Upper lobe of right lung (tissue), 1 donor: ENCODE measurements around the gene FBXL16. TPM values are rescaled to one million over a fixed set of nuclear protein-coding genes. Genes with fewer than 3 reads are reported as not detected.

Experiments
- ATAC-seq: fragments of 200-7000 bp; cut with Tn5 transposase; one replicate; pipeline ENCODE4 v1.9.1; 2020; ENCODE audit warnings: mild to moderate bottlenecking, moderate library complexity
- DNase-seq: peaks from one replicate; pipeline ENCODE4 v3.0.0-alpha.2; 2020
- H3K27ac ChIP-seq: fragments of 200-600 bp; one replicate; pipeline ENCODE4 v1.8.0; 2022
- H3K27me3 ChIP-seq: fragments of 200-600 bp; one replicate; pipeline ENCODE4 v1.8.0; 2022; ENCODE audit warnings: mild to moderate bottlenecking
- H3K36me3 ChIP-seq: fragments of 200-600 bp; one replicate; pipeline ENCODE4 v1.8.0; 2022
- H3K4me1 ChIP-seq: fragments of 200-600 bp; one replicate; pipeline ENCODE4 v1.8.0; 2022
- H3K4me3 ChIP-seq: fragments of 200-600 bp; one replicate; pipeline ENCODE4 v1.8.0; 2022; ENCODE audit warnings: mild to moderate bottlenecking
- H3K9me3 ChIP-seq: fragments of 200-600 bp; one replicate; pipeline ENCODE4 v1.8.0; 2022
- CTCF ChIP-seq: fragments of 200-600 bp; IDR thresholded peaks from one replicate; pipeline ENCODE4 v1.8.0; 2022; ENCODE audit warnings: antibody characterized with exemption
- intact Hi-C: fragments of 100-400 bp; cut with DNase I; formaldehyde crosslinking; loops from one replicate; pipeline ENCODE4 v1.11.0; 2022
- total RNA-seq: library from RNA; stranded (reverse); fragmentation: NEBNext Ultra II Directional; extraction: Animal tissue kit (Norgen Biotek cat#: 25700); gene quantifications from one replicate; pipeline ENCODE4 v1.2.1, GENCODE V29; 2021
- donor health status: DM: no; HTN: yes; CAD: no; lungs with severe emphysema.

Gene FBXL16
- total RNA-seq, 1 donor from 2014 or later, result 3.6 TPM

- H3K27me3 ChIP-seq, result peaks cover 60% of the 10 kb centered on the region
- TF ChIP-seq CTCF, result no peak
- H3K4me1 ChIP-seq, result peaks cover 4% of the 10 kb centered on the region
- H3K36me3 ChIP-seq, result no peaks in the 10 kb centered on the region
- intact Hi-C loops, result loop anchor here (10.0 kb wide), 1 partner anchor 75 kb away; the partner anchor contains the start of genes CHTF18 and RPUSD1
- DNase-seq, result no peak
- no peak for ATAC-seq
- H3K9me3 ChIP-seq, result no peaks in the 10 kb centered on the region
- H3K4me3 ChIP-seq, result no peak overlapping the region
- H3K27ac ChIP-seq, result no peak overlapping the region
Measured at GRCh38 chr16:709566-710499, 4.2 kb upstream of the FBXL16 start.

GRCh38 chr16:708959-709358 is 3.4 kb upstream of the FBXL16 start:
- intact Hi-C loops, result no loop called here
- no peak for TF ChIP-seq CTCF
- Histone ChIP-seq H3K36me3 (no peaks in the 10 kb centered on the region), H3K9me3 (no peaks in the 10 kb centered on the region), H3K27ac (no peak overlapping the region), H3K4me3 (no peak overlapping the region), H3K27me3 (peaks cover 69% of the 10 kb centered on the region), H3K4me1 (no peaks in the 10 kb centered on the region)
- no peak for DNase-seq
- no peak for ATAC-seq

GRCh38 chr16:708019-708418 is 2.4 kb upstream of the FBXL16 start:
- H3K27me3 ChIP-seq, result peaks cover 78% of the 10 kb centered on the region
- no peaks in the 10 kb centered on the region for H3K36me3 ChIP-seq
- no peak for TF ChIP-seq CTCF
- DNase-seq, result no peak
- no peaks in the 10 kb centered on the region for H3K4me1 ChIP-seq
- no peak for ATAC-seq
- H3K27ac ChIP-seq, result no peak overlapping the region
- no peak overlapping the region for H3K4me3 ChIP-seq
- H3K9me3 ChIP-seq, result no peaks in the 10 kb centered on the region
- intact Hi-C loops, result no loop called here

GRCh38 chr16:707062-707538 is 1.5 kb upstream of the FBXL16 start:
- intact Hi-C loops, result no loop called here
- no peak for TF ChIP-seq CTCF
- H3K4me1 ChIP-seq, result no peaks in the 10 kb centered on the region
- H3K9me3 ChIP-seq, result no peaks in the 10 kb centered on the region
- peaks cover 87% of the 10 kb centered on the region for H3K27me3 ChIP-seq
- DNase-seq (no peak), ATAC-seq (no peak)
- H3K4me3 ChIP-seq, result no peak overlapping the region
- H3K27ac ChIP-seq, result no peak overlapping the region
- H3K36me3 ChIP-seq, result no peaks in the 10 kb centered on the region

- H3K4me1 ChIP-seq, result no peaks in the 10 kb centered on the region
- H3K36me3 ChIP-seq, result no peaks in the 10 kb centered on the region
- ATAC-seq, result no peak
- DNase-seq, result no peak
- peaks cover 92% of the 10 kb centered on the region for H3K27me3 ChIP-seq
- TF ChIP-seq CTCF, result no peak
- no peak overlapping the region for H3K4me3 ChIP-seq
- no peaks in the 10 kb centered on the region for H3K9me3 ChIP-seq
- intact Hi-C loops, result no loop called here
- no peak overlapping the region for H3K27ac ChIP-seq
Measured at GRCh38 chr16:706189-707061, 824 bp upstream of the FBXL16 start.
